Activated naive CD8-positive, alpha-beta T cell treated with anti-CD3 and anti-CD28 coated beads for 36 hours (primary cell): Measurements from ENCODE around the gene CD52. TPM values are rescaled to one million over a fixed set of nuclear protein-coding genes. Genes with fewer than 3 reads are reported as not detected.

Experiments used
- DNase-seq: peaks from one replicate; pipeline ENCODE4 v3.0.0; 2021
- H3K27ac Mint-ChIP-seq: one replicate; pipeline ENCODE4 v1.8.0; 2022; ENCODE audit warnings: mild to moderate bottlenecking, moderate library complexity, mixed read lengths
- H3K27me3 Mint-ChIP-seq: one replicate; pipeline ENCODE4 v1.8.0; 2022; ENCODE audit warnings: mild to moderate bottlenecking, mixed read lengths
- H3K36me3 Mint-ChIP-seq: one replicate; pipeline ENCODE4 v1.8.0; 2021; ENCODE audit warnings: mild to moderate bottlenecking, mixed read lengths
- H3K4me1 Mint-ChIP-seq: one replicate; pipeline ENCODE4 v1.8.0; 2021; ENCODE audit warnings: mixed read lengths
- H3K4me3 Mint-ChIP-seq: one replicate; pipeline ENCODE4 v1.8.0; 2022; ENCODE audit warnings: mild to moderate bottlenecking, moderate library complexity, mixed read lengths
- H3K9me3 Mint-ChIP-seq: one replicate; pipeline ENCODE4 v1.8.0; 2022; ENCODE audit warnings: mixed read lengths
- total RNA-seq, 2 experiments: library from RNA; stranded (reverse); gene quantifications; one replicate each; pipeline ENCODE4 v1.2.3, GENCODE V29; 2021

The CD52 gene
- total RNA-seq, 2 experiments from 2014 or later = 263 to 278 TPM

- DNase-seq = no peak
- Mint-ChIP-seq H3K36me3 (peaks cover 72% of the 10 kb centered on the region), H3K27me3 (no peaks in the 10 kb centered on the region), H3K4me3 (peak overlapping the region; percentile 91), H3K4me1 (peaks cover 78% of the 10 kb centered on the region), H3K27ac (peak overlapping the region; percentile 99), H3K9me3 (peaks cover 2% of the 10 kb centered on the region)
Measured at GRCh38 chr1:26281091-26281958, 36.4 kb upstream of the CD52 start.

GRCh38 chr1:26281971-26282370 is 35.8 kb upstream of the CD52 start:
- peak overlapping the region; percentile 91 for H3K4me3 Mint-ChIP-seq
- peaks cover 2% of the 10 kb centered on the region for H3K9me3 Mint-ChIP-seq
- H3K27ac Mint-ChIP-seq = peak overlapping the region; percentile 99
- no peak for DNase-seq
- H3K36me3 Mint-ChIP-seq = peaks cover 68% of the 10 kb centered on the region
- H3K27me3 Mint-ChIP-seq = no peaks in the 10 kb centered on the region
- H3K4me1 Mint-ChIP-seq = peaks cover 78% of the 10 kb centered on the region

DNA sequence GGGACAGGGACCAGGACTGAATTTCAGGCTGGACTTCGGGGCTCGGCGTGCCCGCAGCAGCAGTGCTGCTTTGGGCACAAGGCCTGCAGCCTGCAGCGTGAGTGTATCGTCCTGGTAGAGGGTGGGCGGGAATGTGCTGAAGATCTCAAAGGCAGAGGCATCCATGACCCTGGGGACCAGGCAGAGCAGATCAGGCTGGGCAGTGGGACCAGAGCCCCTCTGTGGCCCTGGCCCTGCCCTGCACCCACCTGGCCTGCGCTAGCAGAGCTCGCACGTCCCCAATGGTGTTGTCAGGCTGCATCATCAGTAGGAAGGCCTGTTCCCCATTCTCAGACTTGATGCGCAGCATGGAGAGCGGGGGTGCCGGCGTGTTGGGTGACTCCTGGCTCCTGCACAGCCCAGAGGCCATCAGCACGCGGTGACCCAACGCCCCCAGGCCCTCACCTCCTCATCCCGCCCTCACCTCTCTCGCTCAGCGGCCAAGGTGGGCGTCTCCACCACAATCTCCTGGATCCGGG is 35.3 kb upstream of the CD52 start:
- no peak for DNase-seq
- Mint-ChIP-seq H3K4me1 (peaks cover 78% of the 10 kb centered on the region), H3K27ac (peak overlapping the region; percentile 99), H3K9me3 (peaks cover 2% of the 10 kb centered on the region), H3K4me3 (peak overlapping the region; percentile 84), H3K27me3 (no peaks in the 10 kb centered on the region), H3K36me3 (peaks cover 66% of the 10 kb centered on the region)

DNA sequence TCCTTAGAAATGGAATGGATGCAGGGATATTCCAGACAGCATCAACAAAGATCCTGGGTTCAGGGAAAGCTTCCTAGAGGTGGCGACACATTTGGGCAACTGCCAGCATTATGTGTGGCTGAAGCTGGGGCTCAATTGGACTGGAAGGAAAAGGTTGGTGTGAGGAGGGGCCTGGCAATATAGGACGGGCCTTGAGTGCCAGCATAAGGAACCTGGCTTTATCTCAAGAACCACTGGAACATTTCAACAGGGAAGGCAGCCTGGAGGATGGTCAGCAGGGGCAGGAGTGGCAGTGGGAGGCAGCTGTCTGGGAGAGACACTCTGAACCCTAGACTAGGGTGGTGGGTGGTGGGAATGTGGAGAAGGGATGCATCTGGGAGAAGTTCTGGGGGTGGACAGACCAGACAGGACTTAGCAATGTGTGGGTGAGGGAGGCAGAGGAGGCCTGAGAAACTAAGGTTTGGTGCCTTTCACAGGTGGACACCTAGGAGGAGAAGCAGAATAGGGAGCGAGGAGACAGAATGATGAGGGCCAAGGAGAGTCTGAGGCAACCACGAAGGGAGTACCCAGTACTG is 34.4 kb upstream of the CD52 start:
- H3K27me3 Mint-ChIP-seq = no peaks in the 10 kb centered on the region
- H3K4me3 Mint-ChIP-seq = peak overlapping the region; percentile 84
- H3K4me1 Mint-ChIP-seq = peaks cover 78% of the 10 kb centered on the region
- no peak for DNase-seq
- peaks cover 58% of the 10 kb centered on the region for H3K36me3 Mint-ChIP-seq
- H3K27ac Mint-ChIP-seq = peak overlapping the region; percentile 99
- H3K9me3 Mint-ChIP-seq = peaks cover 2% of the 10 kb centered on the region

- DNase-seq = no peak
- Mint-ChIP-seq H3K27me3 (no peaks in the 10 kb centered on the region), H3K4me3 (peak overlapping the region; percentile 84), H3K27ac (peak overlapping the region; percentile 99), H3K36me3 (peaks cover 53% of the 10 kb centered on the region), H3K9me3 (peaks cover 2% of the 10 kb centered on the region), H3K4me1 (peaks cover 78% of the 10 kb centered on the region)
Measured at GRCh38 chr1:26283871-26284596, 33.7 kb upstream of the CD52 start.

GRCh38 chr1:26284597-26285347 is 33.0 kb upstream of the CD52 start:
- DNase-seq = peak; percentile 95
- peak overlapping the region; percentile 84 for H3K4me3 Mint-ChIP-seq

GRCh38 chr1:26285366-26286063 is 32.2 kb upstream of the CD52 start:
- Mint-ChIP-seq H3K4me1 (peaks cover 89% of the 10 kb centered on the region), H3K9me3 (peaks cover 2% of the 10 kb centered on the region), H3K27ac (peak overlapping the region; percentile 99), H3K4me3 (no peak overlapping the region), H3K27me3 (no peaks in the 10 kb centered on the region), H3K36me3 (peaks cover 49% of the 10 kb centered on the region)
- peak; percentile 55 for DNase-seq

More at GRCh38 chr1:26284597-26285347, 33.0 kb upstream of the CD52 start:
- Mint-ChIP-seq H3K27me3 (no peaks in the 10 kb centered on the region), H3K9me3 (peaks cover 2% of the 10 kb centered on the region), H3K36me3 (peaks cover 46% of the 10 kb centered on the region), H3K27ac (peak overlapping the region; percentile 99), H3K4me1 (peaks cover 82% of the 10 kb centered on the region)

- DNase-seq = no peak
- Mint-ChIP-seq H3K27ac (peak overlapping the region; percentile 97), H3K36me3 (peaks cover 45% of the 10 kb centered on the region), H3K9me3 (peaks cover 2% of the 10 kb centered on the region), H3K4me1 (peaks cover 91% of the 10 kb centered on the region), H3K4me3 (no peak overlapping the region), H3K27me3 (no peaks in the 10 kb centered on the region)
Measured at GRCh38 chr1:26286064-26286416, 31.7 kb upstream of the CD52 start.

DNA sequence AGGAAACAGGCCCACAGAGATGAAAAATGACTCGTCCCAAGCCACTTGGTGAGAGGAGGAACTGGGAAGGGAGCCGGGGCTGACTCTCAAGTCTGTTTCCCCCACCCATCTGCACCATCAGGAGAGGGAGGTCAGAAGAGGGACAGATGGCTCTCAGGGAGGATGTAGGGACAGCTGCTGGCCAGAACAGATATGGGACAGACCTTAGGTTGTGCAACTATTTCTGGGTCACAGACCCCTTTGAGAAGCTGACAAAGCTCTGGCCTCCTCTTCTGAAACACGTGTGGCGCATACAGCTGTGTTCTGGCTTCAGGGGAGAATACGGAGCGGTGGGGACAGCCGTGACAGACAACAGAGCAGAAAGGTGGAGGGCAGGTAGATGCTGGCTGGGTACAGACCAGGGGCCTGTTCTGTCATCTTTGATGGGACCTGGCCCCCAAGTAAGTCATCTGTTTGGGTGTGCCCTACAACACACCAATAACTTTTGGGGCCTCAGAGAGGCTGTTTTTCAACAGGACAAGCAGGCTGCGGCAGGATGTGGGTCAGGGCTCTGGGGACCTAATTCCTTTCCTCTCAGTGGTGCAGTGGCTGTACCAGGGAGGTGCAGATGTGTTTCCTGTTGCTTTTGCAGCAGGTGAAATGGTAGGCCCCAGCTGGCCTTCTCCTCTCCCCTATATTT is 30.6 kb upstream of the CD52 start:
- peak overlapping the region; percentile 61 for H3K4me3 Mint-ChIP-seq
- DNase-seq = peak; percentile 75
- H3K36me3 Mint-ChIP-seq = peaks cover 41% of the 10 kb centered on the region
- H3K4me1 Mint-ChIP-seq = peaks cover 91% of the 10 kb centered on the region
- peak overlapping the region; percentile 97 for H3K27ac Mint-ChIP-seq
- no peaks in the 10 kb centered on the region for H3K27me3 Mint-ChIP-seq
- H3K9me3 Mint-ChIP-seq = peaks cover 2% of the 10 kb centered on the region

GRCh38 chr1:26287811-26288210 is 29.9 kb upstream of the CD52 start:
- Mint-ChIP-seq H3K27me3 (no peaks in the 10 kb centered on the region), H3K36me3 (peaks cover 40% of the 10 kb centered on the region), H3K4me1 (peaks cover 87% of the 10 kb centered on the region), H3K4me3 (peak overlapping the region; percentile 61), H3K27ac (peak overlapping the region; percentile 97), H3K9me3 (peaks cover 2% of the 10 kb centered on the region)
- DNase-seq = no peak

GRCh38 chr1:26288311-26288941 is 29.3 kb upstream of the CD52 start:
- peaks cover 81% of the 10 kb centered on the region for H3K4me1 Mint-ChIP-seq
- DNase-seq = peak; percentile 68
- H3K27me3 Mint-ChIP-seq = no peaks in the 10 kb centered on the region
- H3K36me3 Mint-ChIP-seq = peaks cover 35% of the 10 kb centered on the region
- peak overlapping the region; percentile 97 for H3K27ac Mint-ChIP-seq
- peak overlapping the region; percentile 35 for H3K4me3 Mint-ChIP-seq
- peaks cover 2% of the 10 kb centered on the region for H3K9me3 Mint-ChIP-seq

DNA sequence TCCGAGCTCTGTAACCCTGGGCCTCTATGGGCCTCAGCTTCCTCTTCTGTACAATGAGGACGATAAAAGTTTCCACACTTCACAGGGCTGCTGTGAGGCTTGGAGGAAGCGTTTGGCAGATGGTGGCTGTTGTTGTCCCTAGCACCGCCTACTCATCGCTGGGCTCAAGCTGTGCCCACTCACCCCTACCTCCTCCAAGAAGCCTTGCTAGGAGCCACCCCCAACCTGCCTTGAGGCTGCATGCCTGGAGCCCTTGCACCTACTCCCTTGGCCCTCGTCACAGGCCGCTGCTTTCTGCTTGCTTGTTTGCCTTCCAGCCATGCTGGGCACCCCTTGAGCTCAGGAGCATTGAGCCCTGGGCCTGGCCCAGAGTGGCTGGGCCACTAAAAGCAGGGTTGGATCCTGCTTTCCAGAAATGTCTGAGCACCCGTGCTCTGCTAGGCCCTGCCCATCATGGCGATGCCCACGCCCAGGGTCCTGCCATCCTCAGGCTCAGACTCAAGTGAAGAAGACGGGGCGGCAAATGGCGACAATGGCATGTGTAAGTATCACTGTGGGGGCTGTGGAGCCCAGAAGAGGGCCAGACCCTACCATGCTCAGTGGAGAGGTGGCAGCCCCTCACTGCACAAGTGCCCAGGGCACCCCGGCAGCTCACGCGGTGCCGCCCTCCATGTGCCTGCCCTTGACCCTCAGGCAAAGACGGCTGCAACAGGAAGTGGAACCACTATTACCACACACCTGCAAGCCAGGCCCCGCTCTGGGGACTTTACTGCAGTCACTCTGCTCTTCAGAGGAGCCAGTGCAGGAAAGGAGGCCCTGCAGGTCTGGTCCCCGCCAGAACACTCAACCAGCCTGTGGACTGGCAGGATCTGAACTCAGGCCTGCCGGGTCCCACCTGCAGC is 28.3 kb upstream of the CD52 start:
- Mint-ChIP-seq H3K4me3 (peak overlapping the region; percentile 62), H3K9me3 (peaks cover 2% of the 10 kb centered on the region), H3K36me3 (peaks cover 30% of the 10 kb centered on the region), H3K27ac (peak overlapping the region; percentile 97), H3K4me1 (peaks cover 72% of the 10 kb centered on the region), H3K27me3 (no peaks in the 10 kb centered on the region)
- peak; percentile 62 for DNase-seq
